ENCODE data around the gene DHX32.

DNA sequence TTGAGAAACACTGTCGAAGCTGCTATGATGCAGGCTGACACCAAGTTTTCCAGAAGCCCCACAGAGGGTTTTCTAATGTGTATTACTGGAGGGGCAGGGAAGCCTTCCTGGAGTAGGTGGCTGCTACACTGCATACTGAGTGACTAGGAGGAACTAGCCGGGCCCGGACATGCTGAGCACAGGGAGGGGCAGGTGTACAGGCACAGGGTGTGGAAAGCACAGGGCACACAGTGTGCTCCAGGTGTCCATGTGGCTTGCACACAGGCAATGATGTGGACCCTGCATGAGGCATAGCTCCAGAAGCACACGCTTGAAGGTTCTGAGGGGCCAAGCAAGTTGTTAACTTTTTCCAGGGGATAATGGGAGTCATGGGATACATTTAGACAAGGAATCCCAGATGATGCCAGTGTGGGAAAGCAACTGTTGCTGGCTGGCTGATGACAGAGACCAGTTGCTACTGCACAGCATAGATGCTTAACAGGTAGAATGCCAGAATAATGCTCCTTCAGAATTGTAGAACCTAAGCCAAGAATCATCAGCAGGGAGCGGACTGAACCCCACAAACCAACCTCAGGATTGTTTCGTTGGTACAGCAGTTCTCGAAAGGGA, 14.6 kb downstream of the DHX32 start:
- TF ChIP-seq, protein P1, sequence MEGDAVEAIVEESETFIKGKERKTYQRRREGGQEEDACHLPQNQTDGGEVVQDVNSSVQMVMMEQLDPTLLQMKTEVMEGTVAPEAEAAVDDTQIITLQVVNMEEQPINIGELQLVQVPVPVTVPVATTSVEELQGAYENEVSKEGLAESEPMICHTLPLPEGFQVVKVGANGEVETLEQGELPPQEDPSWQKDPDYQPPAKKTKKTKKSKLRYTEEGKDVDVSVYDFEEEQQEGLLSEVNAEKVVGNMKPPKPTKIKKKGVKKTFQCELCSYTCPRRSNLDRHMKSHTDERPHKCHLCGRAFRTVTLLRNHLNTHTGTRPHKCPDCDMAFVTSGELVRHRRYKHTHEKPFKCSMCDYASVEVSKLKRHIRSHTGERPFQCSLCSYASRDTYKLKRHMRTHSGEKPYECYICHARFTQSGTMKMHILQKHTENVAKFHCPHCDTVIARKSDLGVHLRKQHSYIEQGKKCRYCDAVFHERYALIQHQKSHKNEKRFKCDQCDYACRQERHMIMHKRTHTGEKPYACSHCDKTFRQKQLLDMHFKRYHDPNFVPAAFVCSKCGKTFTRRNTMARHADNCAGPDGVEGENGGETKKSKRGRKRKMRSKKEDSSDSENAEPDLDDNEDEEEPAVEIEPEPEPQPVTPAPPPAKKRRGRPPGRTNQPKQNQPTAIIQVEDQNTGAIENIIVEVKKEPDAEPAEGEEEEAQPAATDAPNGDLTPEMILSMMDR (optimal IDR thresholded peaks at IDR 0.05 in 1 of 3, IDR thresholded peaks at IDR 0.05 in 1 of 3, conservative IDR thresholded peaks at IDR 0.05 in 1 of 3; ENCODE audit: extremely low read depth in 1 of 3, insufficient read depth in 2 of 3, low read length in 3 of 3) = no peak
- no peak for TF ChIP-seq EZH2 (IDR thresholded peaks at IDR 0.05; ENCODE audit: low read length)
